H1 (cell line): ENCODE results near the gene MXRA8. TPM values are rescaled to one million over a fixed set of nuclear protein-coding genes. Genes with fewer than 3 reads are reported as not detected.

Experiments
- CTCF ChIA-PET: fragments of 300-600 bp; sonication (Branson Sonifier 250); formaldehyde crosslinking; loops from one replicate; lab custom pipeline; 2021; ENCODE audit not compliant: partially characterized antibody; lab: Charles Lee
- POLR2A ChIA-PET: fragments of 300-600 bp; sonication (Branson Sonifier 250); formaldehyde crosslinking; loops from one replicate; lab custom pipeline; 2021; ENCODE audit warnings: inconsistent platforms; ENCODE audit not compliant: partially characterized antibody; lab: Charles Lee
- DNase-seq, 2 experiments: peaks; one replicate each; pipeline versions ENCODE4 v3.0.0 to v3.0.0-alpha.2; 2010 to 2022; ENCODE audit warnings: low spot score in 2 of 2, low read depth in 1 of 2, mixed read lengths in 1 of 2
- FAIRE-seq: peaks from 2 replicates; lab custom pipeline; 2011; peaks lifted over from hg19 to GRCh38; lab: Jason Lieb, UNC
- H2AFZ ChIP-seq: 2 replicates; pipeline ENCODE4 v1.8.1; 2012; ENCODE audit warnings: low read length, inconsistent platforms
- H2AK5ac ChIP-seq: 2 replicates; pipeline ENCODE4 v1.6.1; 2013; ENCODE audit warnings: low read depth, low read length
- H2BK120ac ChIP-seq: replicated peaks from 2 replicates; pipeline ENCODE3; 2013; ENCODE audit warnings: low read depth, low read length, inconsistent platforms
- H2BK12ac ChIP-seq: 2 replicates; pipeline ENCODE4 v1.6.1; 2013; ENCODE audit warnings: low read depth, low read length
- H2BK15ac ChIP-seq: 2 replicates; pipeline ENCODE4 v1.6.1; 2013; ENCODE audit warnings: low read length
- H2BK20ac ChIP-seq: 2 replicates; pipeline ENCODE4 v1.6.1; 2013; ENCODE audit warnings: low read length
- H2BK5ac ChIP-seq: 2 replicates; pipeline ENCODE4 v1.6.1; 2013; ENCODE audit warnings: low read depth, low read length
- H3K14ac ChIP-seq: 2 replicates; pipeline ENCODE4 v1.6.1; 2013; ENCODE audit warnings: inconsistent platforms; ENCODE audit not compliant: insufficient read length
- H3K18ac ChIP-seq: 2 replicates; pipeline ENCODE4 v1.6.1; 2013; ENCODE audit warnings: low read length; ENCODE audit errors: extremely low read depth
- H3K23ac ChIP-seq: 2 replicates; pipeline ENCODE4 v1.6.1; 2013; ENCODE audit warnings: inconsistent platforms; ENCODE audit not compliant: insufficient read length
- H3K23me2 ChIP-seq: 2 replicates; pipeline ENCODE4 v1.6.1; 2013; ENCODE audit warnings: low read depth, low read length
- H3K27ac ChIP-seq: 2 replicates; pipeline ENCODE4 v1.6.1; 2011; ENCODE audit warnings: low read depth, low read length, inconsistent platforms
- H3K27me3 ChIP-seq, 4 experiments: replicated peaks in 1 of 4; 1 replicate in 1 of 4; 2 replicates in 3 of 4; pipeline versions ENCODE4 v1.6.1 to v1.8.1; 2011 to 2013; ENCODE audit warnings: low read length in 3 of 4, mild to moderate bottlenecking in 3 of 4, inconsistent platforms in 2 of 4, mixed read lengths in 2 of 4, moderate library complexity in 1 of 4; ENCODE audit not compliant: control insufficient read depth in 3 of 4, insufficient read depth in 3 of 4; ENCODE audit errors: extremely low read depth in 1 of 4
- H3K36me3 ChIP-seq, 4 experiments: 2 replicates each; pipeline versions ENCODE4 v1.6.1 to v1.8.1; 2011 to 2013; ENCODE audit warnings: mild to moderate bottlenecking in 4 of 4, low read length in 3 of 4, moderate library complexity in 2 of 4, control low read depth in 1 of 4, inconsistent platforms in 1 of 4; ENCODE audit not compliant: insufficient read depth in 4 of 4, control insufficient read depth in 2 of 4
- H3K4ac ChIP-seq: replicated peaks from 2 replicates; pipeline ENCODE3; 2013; ENCODE audit warnings: low read length, low read depth, mixed read lengths, inconsistent platforms; ENCODE audit not compliant: insufficient read length
- H3K4me1 ChIP-seq, 4 experiments: replicated peaks in 1 of 4; 1 replicate in 1 of 4; 2 replicates in 3 of 4; pipeline versions ENCODE4 v1.6.1 to v1.8.1; 2011 to 2013; ENCODE audit warnings: low read length in 3 of 4, inconsistent platforms in 2 of 4, mixed read lengths in 1 of 4; ENCODE audit not compliant: insufficient read depth in 4 of 4, control insufficient read depth in 3 of 4
- H3K4me2 ChIP-seq, 2 experiments: 2 replicates each; pipeline versions ENCODE4 v1.6.1 to v1.8.1; 2011 to 2013; ENCODE audit warnings: low read depth in 2 of 2, low read length in 2 of 2, control low read depth in 1 of 2, inconsistent platforms in 1 of 2, mild to moderate bottlenecking in 1 of 2; ENCODE audit not compliant: insufficient read depth in 1 of 2
- H3K4me3 ChIP-seq, 4 experiments: fragments of 200-600, 300-600 bp in 1 of 4; sonication (generic), shearing (Covaris generic), sonication (Bioruptor Twin) in 1 of 4; 2 replicates each; pipeline versions ENCODE4 v1.5.1 to v1.8.1; 2011 to 2016; ENCODE audit warnings: low read length in 4 of 4, low read depth in 3 of 4, control low read depth in 2 of 4, inconsistent platforms in 2 of 4, mild to moderate bottlenecking in 2 of 4, mixed read lengths in 1 of 4, moderate library complexity in 1 of 4; ENCODE audit not compliant: insufficient read depth in 2 of 4; ENCODE audit errors: extremely low read depth in 1 of 4
- H3K56ac ChIP-seq: replicated peaks from 2 replicates; pipeline ENCODE3; 2013; ENCODE audit warnings: low read depth, mild to moderate bottlenecking, mixed read lengths, low read length, inconsistent platforms; ENCODE audit not compliant: insufficient read length
- H3K79me1 ChIP-seq: 2 replicates; pipeline ENCODE4 v1.6.1; 2013; ENCODE audit warnings: low read depth, low read length, control low read depth
- H3K79me2 ChIP-seq, 2 experiments: 2 replicates each; pipeline versions ENCODE4 v1.6.1 to v1.8.1; 2012 to 2013; ENCODE audit warnings: low read length in 2 of 2, mild to moderate bottlenecking in 2 of 2, inconsistent platforms in 1 of 2; ENCODE audit not compliant: insufficient read depth in 2 of 2, control insufficient read depth in 1 of 2
- H3K9ac ChIP-seq, 4 experiments: replicated peaks in 1 of 4; 1 replicate in 1 of 4; 2 replicates in 3 of 4; pipeline versions ENCODE4 v1.6.1 to v1.8.1; 2011 to 2013; ENCODE audit warnings: low read depth in 3 of 4, low read length in 3 of 4, control low read depth in 2 of 4, mild to moderate bottlenecking in 2 of 4, moderate library complexity in 2 of 4, inconsistent platforms in 1 of 4; ENCODE audit errors: extremely low read depth in 1 of 4
- H3K9me3 ChIP-seq, 2 experiments: 2 replicates each; pipeline versions ENCODE4 v1.6.1 to v1.8.1; 2012 to 2013; ENCODE audit warnings: mild to moderate bottlenecking in 2 of 2, moderate library complexity in 2 of 2, control low read depth in 1 of 2, inconsistent platforms in 1 of 2, low read depth in 1 of 2, low read length in 1 of 2, mixed read lengths in 1 of 2; ENCODE audit not compliant: insufficient read depth in 2 of 2
- H4K20me1 ChIP-seq, 2 experiments: replicated peaks in 1 of 2; 2 replicates each; pipeline versions ENCODE3 to v1.8.1; 2011 to 2013; ENCODE audit warnings: inconsistent platforms in 2 of 2, low read length in 2 of 2, mild to moderate bottlenecking in 1 of 2; ENCODE audit not compliant: insufficient read depth in 2 of 2, control insufficient read depth in 1 of 2
- H4K5ac ChIP-seq: 2 replicates; pipeline ENCODE4 v1.6.1; 2013; ENCODE audit warnings: low read length, low read depth, mixed read lengths, inconsistent platforms; ENCODE audit not compliant: insufficient read length
- H4K8ac ChIP-seq: 2 replicates; pipeline ENCODE4 v1.8.0; 2013; ENCODE audit warnings: mild to moderate bottlenecking, moderate library complexity, low read length, inconsistent platforms; ENCODE audit not compliant: insufficient read depth; ENCODE audit errors: extremely low read depth
- H4K91ac ChIP-seq: replicated peaks from 2 replicates; pipeline ENCODE3; 2013; ENCODE audit warnings: low read length, mixed read lengths, inconsistent platforms; ENCODE audit not compliant: insufficient read length
- CREB1 ChIP-seq: IDR thresholded peaks from 2 replicates; pipeline ENCODE4 v1.6.1; 2012; ENCODE audit warnings: inconsistent platforms
- CTBP2 ChIP-seq: IDR thresholded peaks from 2 replicates; pipeline ENCODE4 v1.7.0; 2011; ENCODE audit warnings: borderline replicate concordance, mild to moderate bottlenecking, moderate library complexity, mixed read lengths, low read length; ENCODE audit not compliant: insufficient read depth, insufficient read length
- JUND ChIP-seq: IDR thresholded peaks from 2 replicates; pipeline ENCODE4 v1.6.1; 2011; ENCODE audit warnings: mild to moderate bottlenecking, improper control_type of control experiment, low read length
- MAFK ChIP-seq: IDR thresholded peaks from 2 replicates; pipeline ENCODE4 v1.6.1; 2012; ENCODE audit warnings: low read depth, mild to moderate bottlenecking, improper control_type of control experiment, low read length
- NRF1 ChIP-seq: IDR thresholded peaks from 2 replicates; pipeline ENCODE4 v1.6.1; 2011; ENCODE audit warnings: mild to moderate bottlenecking, low read depth, low read length, improper control_type of control experiment
- POLR2AphosphoS5 ChIP-seq: IDR thresholded peaks from 2 replicates; pipeline ENCODE4 v1.6.1; 2011; ENCODE audit warnings: low read depth, low read length
- POU5F1 ChIP-seq: IDR thresholded peaks from 2 replicates; pipeline ENCODE4 v1.6.1; 2011; ENCODE audit warnings: low read depth, mild to moderate bottlenecking, low read length, moderate library complexity
- RNF2 ChIP-seq: fragments of 200-900, 300-1000 bp; sonication (generic); IDR thresholded peaks from 2 replicates; pipeline ENCODE4 v1.7.1; 2016; ENCODE audit warnings: borderline replicate concordance, low read depth, mild to moderate bottlenecking, antibody characterized with exemption, low read length; ENCODE audit not compliant: poor library complexity, severe bottlenecking; ENCODE audit errors: missing control alignments
- YY1 ChIP-seq: IDR thresholded peaks from 2 replicates; pipeline ENCODE4 v1.6.1; 2011; ENCODE audit warnings: low read depth, mild to moderate bottlenecking, low read length
- WGBS, 2 experiments: shearing (Covaris generic) in 1 of 2; methylation state at CpG; one replicate each; pipeline versions ENCODE4 v1.1.6 to v1.1.7; 2013 to 2015; ENCODE audit warnings: low lambda C conversion rate in 2 of 2, mixed read lengths in 2 of 2, inconsistent platforms in 1 of 2, low coverage in 1 of 2, missing lambda C conversion rate in 1 of 2; ENCODE audit not compliant: insufficient replicate concordance in 2 of 2, insufficient coverage in 1 of 2, insufficient read length in 1 of 2; ENCODE audit errors: extremely low coverage in 1 of 2, missing lambda C conversion rate in 1 of 2; 5-methylcytosine and 5-hydroxymethylcytosine counted together
- polyA plus RNA-seq, 7 experiments: library from polyadenylated mRNA; depleted of rRNA in 3 of 7; stranded (reverse) in 5 of 7; unstranded in 2 of 7; fragments of >200 nt in 5 of 7; fragments of 200-250 nt in 2 of 7; gene quantifications; 1 replicate in 5 of 7; 2 replicates in 1 of 7; 4 replicates in 1 of 7; pipeline versions ENCODE4 v1.2.1 to v1.2.3, GENCODE V29; 2011 to 2013; ENCODE audit warnings: missing spikeins in 2 of 7, mixed read lengths in 2 of 7
- total RNA-seq: library from RNA; stranded (reverse); fragmentation: NEBNext Ultra II Directional; extraction: Animal tissue kit (Norgen Biotek cat#: 25700); gene quantifications from 2 replicates; pipeline ENCODE4 v1.2.1, GENCODE V29; 2021

The MXRA8 gene
- total and polyA plus RNA-seq, 2 of the 8 experiments (the other 6 are each of a cell fraction or from before 2014, with no cell fraction given): 10.5 to 17.2 TPM

- no peak overlapping the region for H4K91ac ChIP-seq
- no peak overlapping the region for H3K9ac ChIP-seq
- H3K56ac ChIP-seq: no peak overlapping the region
- DNase-seq (no peak), FAIRE-seq (no peak)
- POLR2A ChIA-PET: interaction anchor here (0.7 to 4.0 kb wide), 5 partner anchors 11 to 30 kb away, joined by 3 to 19 read pairs (median 6); partner anchors contain the start of gene AURKAIP1
- no peak overlapping the region; the same call in 1 of the 2 replicates for H4K8ac ChIP-seq
- H3K23ac ChIP-seq: no peak overlapping the region
- no peak overlapping the region for H2BK20ac ChIP-seq
- H2BK15ac ChIP-seq: peak overlapping the region; percentile 46
- no peaks in the 10 kb centered on the region for H3K9me3 ChIP-seq
- no peaks in the 10 kb centered on the region for H4K20me1 ChIP-seq
- no peak overlapping the region for H2AFZ ChIP-seq
- H3K36me3 ChIP-seq: no peaks in the 10 kb centered on the region
- TF ChIP-seq JUND: no peak
- TF ChIP-seq CTBP2: no peak
- no peak for TF ChIP-seq POU5F1
- no peak for TF ChIP-seq YY1
- no peak for TF ChIP-seq CREB1
- no peak for TF ChIP-seq NRF1
- no peak for TF ChIP-seq MAFK
- no peak for TF ChIP-seq RNF2
- no peak for TF ChIP-seq POLR2AphosphoS5
- CTCF ChIA-PET: interaction anchor here (0.7 to 2.9 kb wide), 4 partner anchors 12 to 57 kb away, joined by 3 to 18 read pairs (median 4); no protein-coding TSS in a partner anchor
- 88% methylated on average over 13 of the region's 28 CpGs; no CpG with 5 or more reads in 1 of the 2 experiments for WGBS, 2 experiments
- H2AK5ac ChIP-seq: no peak overlapping the region
- no peak overlapping the region for H3K14ac ChIP-seq
- no peak overlapping the region for H3K4me3 ChIP-seq
- H3K23me2 ChIP-seq: peaks cover 4% of the 10 kb centered on the region
- peak overlapping the region; percentile 78; the same call in 1 of the 2 replicates for H2BK5ac ChIP-seq
- peak overlapping the region; percentile 50; the same call in 1 of the 2 replicates for H2BK12ac ChIP-seq
- H2BK120ac ChIP-seq: no peak overlapping the region
- no peaks in the 10 kb centered on the region for H3K79me2 ChIP-seq
- H3K18ac ChIP-seq: peak overlapping the region; percentile 60; the same call in 1 of the 2 replicates
- no peak overlapping the region for H4K5ac ChIP-seq
- no peak overlapping the region for H3K27ac ChIP-seq
- no peaks in the 10 kb centered on the region for H3K79me1 ChIP-seq
- H3K4ac ChIP-seq: no peak overlapping the region
- H3K4me1 ChIP-seq: peaks cover 2 to 24% (median 17%) of the 10 kb centered on the region in 4 experiments
- H3K4me2 ChIP-seq: no peak overlapping the region
- peaks cover 5 to 7% (median 6%) of the 10 kb centered on the region in 4 experiments for H3K27me3 ChIP-seq
Measured at GRCh38 chr1:1359664-1360468, 1.5 kb upstream of the MXRA8 start.
